Mesendoderm (in vitro differentiated cells): Measurements from ENCODE around the gene DNAH5. TPM values are rescaled to one million over a fixed set of nuclear protein-coding genes. Genes with fewer than 3 reads are reported as not detected.
A peak's percentile ranks its signal among the peaks of the same experiment; 100 is the strongest.

Experiments
- DNase-seq: peaks from one replicate; pipeline ENCODE4 v3.0.0; 2013
- H2AK5ac ChIP-seq: 2 replicates; pipeline ENCODE4 v1.6.1; 2013; ENCODE audit warnings: low read length, inconsistent platforms
- H2BK120ac ChIP-seq: 2 replicates; pipeline ENCODE4 v1.6.1; 2013; ENCODE audit warnings: low read depth, mild to moderate bottlenecking, low read length, moderate library complexity, mixed read lengths
- H2BK15ac ChIP-seq: replicated peaks from 2 replicates; pipeline ENCODE4 v1.6.1; 2013; ENCODE audit warnings: low read depth, mild to moderate bottlenecking, moderate library complexity
- H2BK5ac ChIP-seq: 2 replicates; pipeline ENCODE4 v1.6.1; 2013; ENCODE audit warnings: low read length, inconsistent platforms
- H3K18ac ChIP-seq: 2 replicates; pipeline ENCODE4 v1.6.1; 2013; ENCODE audit warnings: mild to moderate bottlenecking, low read length, mixed read lengths
- H3K23ac ChIP-seq: one replicate; pipeline ENCODE4 v1.6.1; 2013; ENCODE audit warnings: low read length
- H3K27ac ChIP-seq: 2 replicates; pipeline ENCODE4 v1.5.1; 2013; ENCODE audit warnings: low read depth, mild to moderate bottlenecking, inconsistent platforms, low read length, moderate library complexity
- H3K27me3 ChIP-seq: 2 replicates; pipeline ENCODE4 v1.6.1; 2013; ENCODE audit warnings: low read length, control low read depth, mild to moderate bottlenecking, inconsistent platforms; ENCODE audit not compliant: insufficient read depth, poor library complexity
- H3K36me3 ChIP-seq: 2 replicates; pipeline ENCODE4 v1.6.1; 2013; ENCODE audit warnings: low read length, inconsistent platforms; ENCODE audit not compliant: control insufficient read depth, insufficient read depth
- H3K4ac ChIP-seq: one replicate; pipeline ENCODE4 v1.6.1; 2013; ENCODE audit warnings: low read depth, mild to moderate bottlenecking, low read length, moderate library complexity
- H3K4me1 ChIP-seq: 2 replicates; pipeline ENCODE4 v1.6.1; 2013; ENCODE audit warnings: low read depth, low read length, inconsistent platforms; ENCODE audit not compliant: control insufficient read depth
- H3K4me2 ChIP-seq: 2 replicates; pipeline ENCODE4 v1.6.1; 2013; ENCODE audit warnings: low read length
- H3K4me3 ChIP-seq: 2 replicates; pipeline ENCODE4 v1.5.1; 2013; ENCODE audit warnings: mild to moderate bottlenecking, low read length
- H3K56ac ChIP-seq: one replicate; pipeline ENCODE4 v1.6.1; 2013; ENCODE audit warnings: low read length
- H3K79me1 ChIP-seq: 2 replicates; pipeline ENCODE4 v1.6.1; 2013; ENCODE audit warnings: low read length, inconsistent platforms
- H3K79me2 ChIP-seq: 2 replicates; pipeline ENCODE4 v1.6.1; 2013; ENCODE audit warnings: mild to moderate bottlenecking, low read length; ENCODE audit not compliant: control insufficient read depth, insufficient read depth
- H3K9ac ChIP-seq: 2 replicates; pipeline ENCODE4 v1.6.1; 2013; ENCODE audit warnings: low read length, inconsistent platforms
- H4K5ac ChIP-seq: one replicate; pipeline ENCODE4 v1.6.1; 2013; ENCODE audit warnings: low read length
- H4K8ac ChIP-seq: one replicate; pipeline ENCODE4 v1.6.1; 2013; ENCODE audit warnings: low read depth, mild to moderate bottlenecking, control low read depth, low read length, moderate library complexity
- WGBS: extraction: QIAGEN DNeasy Blood & Tissue Kit; methylation state at CpG from one replicate; pipeline ENCODE4 v1.1.7; 2013; ENCODE audit warnings: low lambda C conversion rate, missing lambda C conversion rate; ENCODE audit not compliant: insufficient coverage; ENCODE audit errors: extremely low coverage; 5-methylcytosine and 5-hydroxymethylcytosine counted together
- polyA plus RNA-seq, 2 experiments: library from polyadenylated mRNA; stranded (reverse); fragments of 200-250 nt; gene quantifications; one replicate each; pipeline ENCODE4 v1.2.3, GENCODE V29; 2013

The DNAH5 gene
- 0.51 TPM for polyA plus RNA-seq (2013, experiment 1 of 2)
- polyA plus RNA-seq (2013, experiment 2 of 2) = 0.55 TPM

GRCh38 chr5:13944560-13945199 lies at the start of gene DNAH5:
DNAH5 (minus strand) TSS chr5:13944688; CDS start chr5:13944438, 250 bp downstream.
- Histone ChIP-seq H3K18ac (no peak within 1 kb of the TSS), H3K36me3 (no peaks in the 10 kb centered on the region), H3K56ac (no peak within 1 kb of the TSS), H2BK5ac (no peak within 1 kb of the TSS), H3K4ac (no peak within 1 kb of the TSS), H3K9ac (no peak within 1 kb of the TSS), H2AK5ac (no peak within 1 kb of the TSS), H3K23ac (no peak within 1 kb of the TSS), H3K27me3 (no peaks in the 10 kb centered on the region), H3K4me2 (no peak within 1 kb of the TSS), H3K79me1 (no peaks in the 10 kb centered on the region), H4K8ac (no peak within 1 kb of the TSS), H3K27ac (no peak within 1 kb of the TSS), H3K4me1 (peaks cover 2% of the 10 kb centered on the region), H3K79me2 (no peaks in the 10 kb centered on the region), H2BK15ac (no peak within 1 kb of the TSS), H3K4me3 (no peak within 1 kb of the TSS), H2BK120ac (no peak within 1 kb of the TSS), H4K5ac (no peak within 1 kb of the TSS)
- DNase-seq = no peak
- WGBS = no CpG with 5 or more reads among the region's 4 CpGs

- H3K27me3 ChIP-seq = no peaks in the 10 kb centered on the region
- H3K9ac ChIP-seq = no peak overlapping the region
- no peaks in the 10 kb centered on the region for H3K79me1 ChIP-seq
- no peak overlapping the region for H2BK5ac ChIP-seq
- no peak overlapping the region for H3K4ac ChIP-seq
- H4K8ac ChIP-seq = no peak overlapping the region
- no peak overlapping the region for H3K56ac ChIP-seq
- H2AK5ac ChIP-seq = no peak overlapping the region
- no CpG with 5 or more reads among the region's 11 CpGs for WGBS
- no peak overlapping the region for H3K18ac ChIP-seq
- no peak overlapping the region for H3K27ac ChIP-seq
- H2BK15ac ChIP-seq = no peak overlapping the region
- H2BK120ac ChIP-seq = no peak overlapping the region
- no peaks in the 10 kb centered on the region for H3K36me3 ChIP-seq
- H3K4me3 ChIP-seq = no peak overlapping the region
- H3K79me2 ChIP-seq = no peaks in the 10 kb centered on the region
- H3K4me1 ChIP-seq = peaks cover 2% of the 10 kb centered on the region
- no peak overlapping the region for H3K23ac ChIP-seq
- H4K5ac ChIP-seq = no peak overlapping the region
- H3K4me2 ChIP-seq = no peak overlapping the region
- DNase-seq = peak; percentile 42
These were observed 49.4 kb upstream of the DNAH5 start for GRCh38 chr5:13993926-13994325.

- Histone ChIP-seq H3K56ac (no peak overlapping the region), H4K5ac (no peak overlapping the region), H2AK5ac (no peak overlapping the region), H3K79me1 (no peaks in the 10 kb centered on the region), H3K36me3 (no peaks in the 10 kb centered on the region), H2BK120ac (no peak overlapping the region), H2BK15ac (no peak overlapping the region), H3K4me2 (no peak overlapping the region), H3K23ac (no peak overlapping the region), H4K8ac (no peak overlapping the region), H3K18ac (no peak overlapping the region), H3K27me3 (no peaks in the 10 kb centered on the region), H3K4me1 (peaks cover 2% of the 10 kb centered on the region), H3K4ac (no peak overlapping the region), H2BK5ac (no peak overlapping the region), H3K79me2 (no peaks in the 10 kb centered on the region), H3K27ac (no peak overlapping the region), H3K4me3 (no peak overlapping the region), H3K9ac (no peak overlapping the region)
- no CpG with 5 or more reads among the region's 4 CpGs for WGBS
- no peak for DNase-seq
These were observed 48.3 kb upstream of the DNAH5 start for GRCh38 chr5:13992795-13993194.

GRCh38 chr5:13991365-13991764 lies 46.9 kb upstream of the DNAH5 start:
- no peak overlapping the region for H3K4ac ChIP-seq
- H2BK5ac ChIP-seq = no peak overlapping the region
- H3K36me3 ChIP-seq = no peaks in the 10 kb centered on the region
- no peaks in the 10 kb centered on the region for H3K79me2 ChIP-seq
- no peak overlapping the region for H4K5ac ChIP-seq
- no peak overlapping the region for H2BK15ac ChIP-seq
- H4K8ac ChIP-seq = no peak overlapping the region
- H3K4me1 ChIP-seq = peaks cover 2% of the 10 kb centered on the region
- no peak for DNase-seq
- no peak overlapping the region for H3K9ac ChIP-seq
- no peak overlapping the region for H2BK120ac ChIP-seq
- H3K18ac ChIP-seq = no peak overlapping the region
- no peak overlapping the region for H3K56ac ChIP-seq
- WGBS = no CpG with 5 or more reads among the region's 3 CpGs
- H3K23ac ChIP-seq = no peak overlapping the region
- H3K27ac ChIP-seq = no peak overlapping the region
- no peak overlapping the region for H3K4me2 ChIP-seq
- H2AK5ac ChIP-seq = no peak overlapping the region
- H3K79me1 ChIP-seq = no peaks in the 10 kb centered on the region
- H3K4me3 ChIP-seq = no peak overlapping the region
- H3K27me3 ChIP-seq = no peaks in the 10 kb centered on the region

- WGBS = no CpG with 5 or more reads among the region's 2 CpGs
- Histone ChIP-seq H3K4me3 (no peak overlapping the region), H3K36me3 (no peaks in the 10 kb centered on the region), H3K27ac (no peak overlapping the region), H3K18ac (no peak overlapping the region), H2AK5ac (no peak overlapping the region), H3K4me2 (no peak overlapping the region), H3K79me1 (no peaks in the 10 kb centered on the region), H3K27me3 (no peaks in the 10 kb centered on the region), H3K23ac (no peak overlapping the region), H4K5ac (no peak overlapping the region), H3K9ac (no peak overlapping the region), H3K4me1 (peaks cover 2% of the 10 kb centered on the region), H2BK120ac (no peak overlapping the region), H2BK5ac (no peak overlapping the region), H3K4ac (no peak overlapping the region), H2BK15ac (no peak overlapping the region), H3K79me2 (no peaks in the 10 kb centered on the region), H4K8ac (no peak overlapping the region), H3K56ac (no peak overlapping the region)
- DNase-seq = no peak
These were observed 46.4 kb upstream of the DNAH5 start for GRCh38 chr5:13990896-13991295.

- Histone ChIP-seq H2BK15ac (no peak overlapping the region), H3K36me3 (no peaks in the 10 kb centered on the region), H3K79me1 (no peaks in the 10 kb centered on the region), H2AK5ac (no peak overlapping the region), H2BK120ac (no peak overlapping the region), H4K5ac (no peak overlapping the region), H3K79me2 (no peaks in the 10 kb centered on the region), H3K27me3 (no peaks in the 10 kb centered on the region), H3K9ac (no peak overlapping the region), H3K27ac (no peak overlapping the region), H3K23ac (no peak overlapping the region), H3K56ac (no peak overlapping the region), H3K4me3 (no peak overlapping the region), H2BK5ac (no peak overlapping the region), H3K4me1 (peaks cover 2% of the 10 kb centered on the region), H4K8ac (no peak overlapping the region), H3K4ac (no peak overlapping the region), H3K18ac (no peak overlapping the region), H3K4me2 (no peak overlapping the region)
- no peak for DNase-seq
- no CpG with 5 or more reads among the region's 2 CpGs for WGBS
These were observed 45.3 kb upstream of the DNAH5 start for GRCh38 chr5:13989832-13990231.
